Omental fat pad (tissue), 4 donors: ENCODE data around the gene RNF149. TPM values are rescaled to one million over a fixed set of nuclear protein-coding genes. Genes with fewer than 3 reads are reported as not detected.
A peak's percentile ranks its signal among the peaks of the same experiment; 100 is the strongest.

ENCODE experiments used
- ATAC-seq: fragments of 150-250 bp; one replicate; pipeline ENCODE4 v1.9.1; 2016; ENCODE audit warnings: mild to moderate bottlenecking, moderate library complexity; ENCODE audit not compliant: low FRiP score
- DNase-seq: peaks from one replicate; pipeline ENCODE4 v3.0.0-alpha.2; 2019; ENCODE audit warnings: low spot score
- CTCF ChIP-seq, 3 donors: fragments of 450-650 bp; IDR thresholded peaks; one replicate each; pipeline ENCODE4 v1.5.1; 2016 to 2017; ENCODE audit warnings: antibody characterized with exemption in 3 of 3, mild to moderate bottlenecking in 3 of 3, moderate library complexity in 2 of 3
- small RNA-seq: library from RNA; depleted of rRNA; stranded (forward); fragments of <200 nt; gene quantifications from one replicate; pipeline ENCODE3, GENCODE V24; 2016
- total RNA-seq, 4 donors: library from RNA; depleted of rRNA; stranded (reverse); fragments of >200 nt; gene quantifications; one replicate each; pipeline ENCODE4 v1.1.0, GENCODE V29; 2016

RNF149 gene
- total RNA-seq, 4 donors from 2014 or later: 96.8 to 191 (median 118) TPM

GRCh38 chr2:101230541-101231001 lies 77.9 kb downstream of the RNF149 start:
- DNase-seq (no peak), ATAC-seq (no peak)
- no peak for TF ChIP-seq CTCF (IDR thresholded peaks at IDR 0.05)

Small RNAs within 50 kb of the gene (small RNA-seq; reads per million reads assigned to genes)
- gene MIR5696: not detected
- 771 reads per million, percentile 98 among the genes with 10 or more reads in this experiment for gene SNORD89

Other genes with a start within 250 kb of the RNF149 start
- 10 to 100 TPM; 22.2 to 68.0 (median 31.9) TPM for gene TBC1D8, start 157.3 kb downstream of the RNF149 start, total RNA-seq
- gene CNOT11, start 55.8 kb downstream of the RNF149 start, total RNA-seq: 10 to 100 TPM; 18.4 to 28.5 (median 22.8) TPM
- gene CREG2, start 78.8 kb upstream of the RNF149 start, total RNA-seq: under 1 TPM in 1 of 4 donors, not detected in 3; 0.09 TPM
- 1 to 10 TPM in 2 of 4 donors, not detected in 2; 2.6 to 3.9 TPM for gene RFX8, start 166.4 kb upstream of the RNF149 start, total RNA-seq